GM19455 (cell line): ENCODE results near the gene BCLAF1.
A peak's percentile ranks its signal among the peaks of the same experiment; 100 is the strongest.

Experiments
- ATAC-seq: cut with Tn5 transposase; IDR thresholded peaks from one replicate; pipeline ENCODE4 v1.9.1; 2021; ENCODE audit not compliant: unreplicated experiment

BCLAF1 gene, protein sequence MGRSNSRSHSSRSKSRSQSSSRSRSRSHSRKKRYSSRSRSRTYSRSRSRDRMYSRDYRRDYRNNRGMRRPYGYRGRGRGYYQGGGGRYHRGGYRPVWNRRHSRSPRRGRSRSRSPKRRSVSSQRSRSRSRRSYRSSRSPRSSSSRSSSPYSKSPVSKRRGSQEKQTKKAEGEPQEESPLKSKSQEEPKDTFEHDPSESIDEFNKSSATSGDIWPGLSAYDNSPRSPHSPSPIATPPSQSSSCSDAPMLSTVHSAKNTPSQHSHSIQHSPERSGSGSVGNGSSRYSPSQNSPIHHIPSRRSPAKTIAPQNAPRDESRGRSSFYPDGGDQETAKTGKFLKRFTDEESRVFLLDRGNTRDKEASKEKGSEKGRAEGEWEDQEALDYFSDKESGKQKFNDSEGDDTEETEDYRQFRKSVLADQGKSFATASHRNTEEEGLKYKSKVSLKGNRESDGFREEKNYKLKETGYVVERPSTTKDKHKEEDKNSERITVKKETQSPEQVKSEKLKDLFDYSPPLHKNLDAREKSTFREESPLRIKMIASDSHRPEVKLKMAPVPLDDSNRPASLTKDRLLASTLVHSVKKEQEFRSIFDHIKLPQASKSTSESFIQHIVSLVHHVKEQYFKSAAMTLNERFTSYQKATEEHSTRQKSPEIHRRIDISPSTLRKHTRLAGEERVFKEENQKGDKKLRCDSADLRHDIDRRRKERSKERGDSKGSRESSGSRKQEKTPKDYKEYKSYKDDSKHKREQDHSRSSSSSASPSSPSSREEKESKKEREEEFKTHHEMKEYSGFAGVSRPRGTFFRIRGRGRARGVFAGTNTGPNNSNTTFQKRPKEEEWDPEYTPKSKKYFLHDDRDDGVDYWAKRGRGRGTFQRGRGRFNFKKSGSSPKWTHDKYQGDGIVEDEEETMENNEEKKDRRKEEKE

DNA sequence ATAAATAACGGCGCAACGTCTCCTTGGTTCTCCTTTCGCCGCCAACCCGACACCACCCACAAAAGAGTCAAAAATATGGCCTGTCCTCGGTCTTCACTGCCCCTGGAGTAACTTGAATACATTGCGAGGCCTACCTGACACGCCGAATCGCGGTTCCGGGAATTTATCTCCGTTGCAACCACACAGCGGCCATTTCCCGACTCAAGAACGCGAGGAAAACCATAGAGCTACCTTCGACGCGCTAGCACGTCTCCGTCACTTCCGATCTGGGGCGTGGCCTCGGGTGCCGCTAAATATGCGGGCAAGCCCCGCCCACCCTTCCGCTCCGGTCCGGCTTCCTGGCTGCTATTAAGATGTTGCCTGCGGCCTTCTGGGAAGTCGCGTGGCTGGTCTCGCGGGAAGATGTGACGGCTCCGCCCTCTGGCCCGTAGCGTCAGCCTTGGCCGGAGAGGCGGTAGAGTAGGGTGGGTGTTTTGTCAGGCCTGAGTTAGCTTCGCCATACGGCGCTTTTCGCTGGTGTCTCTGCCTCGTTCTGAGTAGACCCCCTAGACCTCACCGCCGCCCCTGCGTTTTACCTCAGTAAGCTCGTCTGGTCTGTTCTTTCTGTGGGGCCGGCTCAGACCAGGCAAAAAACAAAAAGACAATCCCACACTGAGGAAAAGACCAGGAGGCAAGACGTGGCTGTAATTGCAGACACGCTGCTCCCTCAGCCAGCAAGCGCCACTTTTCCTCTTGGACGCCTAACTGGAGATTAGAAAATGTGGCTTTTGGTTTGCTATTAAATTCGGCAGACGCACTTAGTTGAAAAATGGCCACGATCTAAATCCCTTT is at the start of gene BCLAF1:
Gene BCLAF1, minus strand, starts transcription at position 268 of the 831 bp plus-strand sequence. CDS start 9,980 bp downstream, outside the sequence.
- ATAC-seq, result peak; percentile 93

DNA sequence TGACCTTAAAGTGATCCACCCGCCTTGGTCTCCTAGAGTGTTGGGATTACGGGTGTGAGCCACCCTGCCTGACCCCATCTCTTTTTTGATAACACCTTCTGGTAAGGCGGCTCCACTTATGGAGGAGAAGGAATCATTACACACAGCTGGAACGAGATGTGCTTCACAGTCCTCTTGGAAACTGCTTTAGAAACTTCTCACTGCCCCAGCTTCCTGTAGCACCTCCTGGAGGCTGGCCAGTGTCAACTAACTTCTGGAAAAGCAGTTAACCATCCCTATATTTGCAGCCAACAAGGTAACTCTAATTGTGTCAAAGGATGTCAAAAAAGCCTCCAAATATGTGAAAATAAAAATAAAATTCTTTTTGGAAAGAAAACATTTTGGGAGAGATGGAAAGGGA is 48.8 kb upstream of the BCLAF1 start:
- ATAC-seq, result no peak

DNA sequence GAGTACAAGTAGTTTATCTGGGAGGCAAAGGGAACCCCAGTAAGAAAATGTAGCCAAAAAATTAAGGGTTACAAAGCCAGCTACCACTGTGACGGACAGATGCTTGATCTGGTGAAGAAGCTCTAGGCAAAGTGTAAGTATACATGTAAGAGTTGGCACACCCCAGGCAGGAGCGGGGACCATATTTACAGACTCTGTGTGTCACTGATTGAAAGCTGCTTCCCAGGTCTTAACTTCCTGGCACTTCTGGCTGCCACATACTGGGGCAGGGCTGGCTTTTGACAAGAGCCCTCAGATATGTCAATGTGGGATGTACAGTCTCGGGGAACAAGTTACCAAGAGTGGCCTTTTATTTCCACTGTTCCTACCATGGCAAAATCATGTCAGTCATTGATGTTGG is 48.0 kb upstream of the BCLAF1 start:
- no peak for ATAC-seq

DNA sequence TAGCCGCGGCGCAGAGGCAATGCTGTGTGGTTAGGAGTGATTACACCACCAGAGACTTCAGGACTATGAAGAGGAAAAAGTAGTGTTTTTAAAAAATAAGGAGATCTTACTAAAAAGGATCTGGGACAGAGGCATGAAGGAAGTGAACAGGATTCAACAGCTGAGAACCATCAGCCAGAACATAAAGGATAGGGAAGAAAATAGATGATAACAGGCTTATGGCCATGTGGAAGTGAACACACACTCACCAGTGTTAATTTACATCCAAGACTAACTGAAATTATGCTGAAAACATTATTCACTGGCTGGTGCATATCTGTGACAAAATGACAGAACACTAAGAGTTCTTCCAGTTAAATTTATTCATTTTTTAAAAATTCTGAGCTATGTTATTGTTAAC is 47.5 kb upstream of the BCLAF1 start:
- ATAC-seq, result no peak

DNA sequence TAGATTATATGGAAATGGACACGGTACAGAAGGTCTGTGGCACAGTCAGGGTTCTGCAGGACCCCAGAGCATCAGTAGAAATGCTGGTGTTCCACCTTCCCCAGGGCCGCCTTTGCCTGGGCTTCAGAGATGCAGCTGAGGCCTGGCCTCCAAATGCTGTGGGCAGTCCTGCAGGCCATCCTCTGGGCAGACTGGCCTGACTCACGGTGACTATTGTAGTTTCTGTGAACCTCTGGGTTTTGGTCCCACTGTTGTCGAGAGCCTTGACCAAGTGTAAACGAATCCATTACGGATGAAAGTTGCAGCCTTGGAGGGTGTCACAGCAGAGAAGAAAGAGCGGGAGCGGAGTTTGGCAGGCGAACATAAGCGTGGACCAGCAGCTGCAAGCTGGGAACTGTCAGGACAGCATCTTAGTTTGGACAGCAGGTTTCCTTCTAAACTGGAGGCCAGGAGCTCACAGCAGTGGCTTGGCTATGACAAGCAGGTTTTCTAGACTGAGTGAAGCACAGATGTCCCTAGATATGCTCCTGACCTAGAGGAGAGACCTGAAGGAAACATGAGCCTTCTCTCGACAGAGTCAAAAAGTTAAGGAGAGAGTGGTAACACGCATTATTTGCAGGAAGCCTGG is 46.2 kb upstream of the BCLAF1 start:
- ATAC-seq, result no peak

DNA sequence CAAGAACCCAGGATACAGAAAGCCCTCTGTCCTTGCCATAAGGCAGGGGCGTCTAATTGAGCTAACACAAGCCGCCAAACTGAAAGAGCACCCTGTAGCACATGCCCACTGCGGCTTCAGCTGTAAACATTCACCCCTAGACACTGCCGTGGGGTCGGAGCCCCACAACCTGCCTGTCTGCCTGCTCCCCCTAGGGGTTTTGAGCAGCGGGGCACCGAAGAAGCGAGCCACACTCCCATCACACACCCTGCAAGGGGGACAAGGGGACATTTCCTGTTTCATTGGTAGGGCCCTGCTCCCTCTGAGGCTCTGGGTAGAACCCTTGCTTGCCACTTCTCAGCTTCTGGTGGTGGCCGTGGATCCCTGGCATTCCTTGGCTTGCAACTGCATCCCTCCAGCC is 45.2 kb upstream of the BCLAF1 start:
- ATAC-seq, result no peak

DNA sequence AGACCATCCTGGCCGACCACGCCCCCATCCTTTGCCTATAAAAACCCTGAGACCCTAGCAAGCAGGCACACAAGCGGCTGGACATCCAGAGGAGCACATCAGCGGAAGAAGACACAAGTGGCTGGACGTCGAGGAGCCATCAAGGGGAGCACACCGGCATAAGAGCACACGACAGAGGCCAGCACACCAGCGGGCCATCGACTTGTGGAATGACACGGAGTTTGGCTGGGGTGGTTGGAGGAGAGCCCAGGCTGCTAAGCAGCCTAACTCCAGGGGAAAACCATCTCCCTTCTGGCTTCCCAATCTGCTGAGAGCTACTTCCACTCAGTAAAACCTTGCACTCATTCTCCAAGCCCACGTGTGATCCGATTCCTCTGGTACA is 44.8 kb upstream of the BCLAF1 start:
- ATAC-seq, result no peak

DNA sequence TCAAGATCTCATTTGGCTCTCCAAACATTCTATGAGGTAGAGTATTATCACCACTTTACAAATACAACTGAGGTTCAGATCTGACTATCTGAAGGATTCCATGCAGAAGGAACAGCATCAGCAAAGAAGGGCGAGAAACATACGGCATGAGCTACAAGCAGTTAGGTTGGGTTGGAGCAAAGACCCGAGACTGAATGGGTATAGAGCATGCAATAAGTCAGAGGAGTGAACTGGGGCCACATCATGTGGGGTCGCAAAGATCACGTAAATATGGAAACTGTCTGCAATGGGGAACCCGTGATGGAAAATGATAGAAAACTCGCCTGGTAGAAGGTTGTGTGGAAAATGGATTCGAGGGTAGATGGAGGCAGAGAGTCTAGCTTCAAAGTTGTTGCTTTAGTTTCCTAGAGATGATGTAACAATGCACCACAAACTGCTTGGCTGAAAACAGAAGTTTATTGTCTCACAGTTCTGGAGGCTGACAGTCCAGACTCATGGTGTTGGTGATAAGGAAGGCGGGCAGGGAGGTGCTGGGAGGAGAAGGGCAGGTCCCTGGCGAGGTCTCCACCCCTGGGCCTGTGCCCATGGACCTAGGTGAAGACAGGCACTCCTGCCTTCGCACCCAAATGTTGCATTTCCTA is 44.3 kb upstream of the BCLAF1 start:
- ATAC-seq, result no peak

DNA sequence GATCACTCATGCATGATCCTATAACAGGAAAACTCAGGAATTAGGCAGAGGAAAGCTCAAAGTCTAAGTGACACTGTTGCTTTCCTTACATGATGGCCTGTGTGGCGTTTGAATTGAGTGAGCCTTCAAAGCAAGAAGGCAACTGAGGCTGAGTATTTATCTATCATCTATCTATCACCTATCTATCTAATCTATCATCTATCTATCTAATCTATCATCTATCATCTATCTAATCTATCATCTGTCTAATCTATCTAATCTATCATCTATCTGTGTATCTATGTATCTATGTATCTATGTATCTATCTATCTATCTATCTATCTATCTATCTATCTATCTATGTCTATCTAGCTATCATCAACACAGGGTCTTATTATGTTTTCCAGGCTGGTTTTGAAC is 41.8 kb upstream of the BCLAF1 start:
- ATAC-seq, result no peak

DNA sequence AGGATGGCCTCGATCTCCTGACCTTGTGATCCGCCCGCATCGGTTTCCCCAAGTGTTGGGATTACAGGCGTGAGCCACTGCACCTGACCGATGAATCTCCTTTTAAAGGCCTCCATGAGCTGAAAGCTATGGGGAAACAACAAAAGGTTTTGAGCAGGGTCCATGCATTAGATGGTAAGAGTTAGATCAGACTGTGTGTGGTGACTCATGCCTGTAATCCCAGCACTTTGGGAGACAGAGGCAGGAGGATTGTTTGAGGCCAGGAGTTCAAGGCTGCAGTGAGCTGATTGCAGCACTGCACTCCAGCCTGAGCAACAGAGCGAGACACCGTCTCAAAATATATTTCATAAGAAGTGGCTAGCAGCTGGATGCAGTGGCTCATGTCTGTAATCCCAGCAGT is 41.0 kb upstream of the BCLAF1 start:
- no peak for ATAC-seq

DNA sequence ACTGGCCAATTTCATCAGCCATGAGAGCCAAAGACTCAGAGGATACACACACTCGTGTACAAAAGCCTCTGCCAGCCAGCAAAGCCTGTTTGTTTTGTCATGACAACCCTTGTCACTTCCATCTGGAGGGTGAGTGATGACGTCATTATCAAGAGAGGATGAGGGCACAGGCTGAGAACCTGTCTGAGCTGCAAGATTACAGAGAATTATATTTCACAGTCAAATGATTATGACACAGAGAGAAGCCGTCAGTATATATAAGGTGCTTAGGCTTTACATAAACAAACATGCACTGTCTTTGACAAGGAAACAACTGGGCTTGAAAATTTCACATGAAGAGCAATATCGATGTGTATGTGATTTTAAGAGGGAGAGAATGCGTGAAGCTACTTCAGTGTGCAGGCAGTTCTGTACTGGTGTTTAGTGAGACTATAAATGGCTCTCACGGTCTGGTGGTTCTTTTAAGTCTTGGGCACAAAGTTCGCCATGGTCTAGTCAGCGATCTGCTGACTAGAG is 36.5 kb upstream of the BCLAF1 start:
- no peak for ATAC-seq

DNA sequence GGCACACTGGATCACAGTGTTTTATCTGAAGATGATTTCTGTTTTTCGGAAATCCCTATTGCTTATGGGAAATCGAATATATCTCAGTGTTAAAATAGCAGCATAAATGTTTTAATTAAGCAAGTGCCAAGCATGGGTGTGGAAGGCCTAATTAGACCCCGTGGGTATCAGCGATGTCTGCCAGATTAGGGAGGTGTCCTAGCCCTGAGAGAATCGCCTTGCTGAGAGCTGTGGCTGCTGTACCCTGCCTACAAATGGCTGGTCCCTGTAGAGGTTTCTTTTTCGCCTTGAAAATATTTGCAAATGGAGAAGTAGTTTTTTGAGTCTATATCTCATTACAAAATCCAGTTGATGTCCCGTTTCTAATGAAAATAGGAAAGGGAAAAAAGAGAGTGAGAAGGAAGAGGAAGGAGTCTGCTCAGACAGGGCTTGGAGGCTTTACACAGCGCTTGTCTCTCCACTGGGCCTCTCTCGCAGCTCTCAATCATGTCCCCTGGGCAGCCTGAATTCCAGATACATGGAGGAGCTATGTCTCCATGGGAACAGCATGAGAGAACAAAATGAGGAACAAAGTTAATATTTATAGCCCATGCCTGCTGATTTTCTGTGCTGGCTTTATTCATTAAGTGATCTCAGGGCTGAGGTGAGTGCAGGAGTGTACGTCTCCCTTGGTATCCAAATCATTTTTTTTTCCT is 35.2 kb upstream of the BCLAF1 start:
- ATAC-seq, result no peak

DNA sequence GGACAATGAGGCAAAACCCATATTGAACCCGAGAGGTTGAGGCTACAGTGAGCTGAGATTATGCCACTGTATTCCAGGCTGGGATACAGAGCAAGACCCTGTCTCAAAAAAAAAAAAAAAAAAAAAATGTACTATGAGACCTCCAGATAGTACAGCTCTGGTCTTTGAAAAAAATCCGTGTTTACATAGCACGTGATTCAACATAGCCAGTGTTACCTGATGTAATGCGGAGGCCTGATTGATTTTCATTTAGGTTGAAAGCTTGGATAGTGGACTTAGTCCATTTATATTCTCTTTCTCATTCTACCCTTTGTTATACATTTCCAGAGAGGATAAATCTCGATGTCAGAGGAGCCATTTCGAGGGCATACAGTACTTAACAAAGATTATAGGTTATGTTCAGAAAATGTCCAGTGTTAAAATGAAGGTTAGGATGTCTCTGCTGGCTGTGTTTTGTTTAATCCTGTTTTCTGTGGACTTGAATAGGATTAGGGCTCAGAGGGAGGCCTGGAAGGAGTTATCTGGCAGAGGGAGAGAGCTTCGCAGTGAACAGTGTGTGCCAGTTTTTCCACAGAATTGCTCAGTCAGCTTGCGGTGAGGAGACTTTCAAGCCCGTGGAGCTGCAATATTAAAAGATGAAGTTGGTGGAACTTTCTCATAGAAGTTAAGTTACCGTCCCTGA is 33.9 kb upstream of the BCLAF1 start:
- ATAC-seq, result no peak

DNA sequence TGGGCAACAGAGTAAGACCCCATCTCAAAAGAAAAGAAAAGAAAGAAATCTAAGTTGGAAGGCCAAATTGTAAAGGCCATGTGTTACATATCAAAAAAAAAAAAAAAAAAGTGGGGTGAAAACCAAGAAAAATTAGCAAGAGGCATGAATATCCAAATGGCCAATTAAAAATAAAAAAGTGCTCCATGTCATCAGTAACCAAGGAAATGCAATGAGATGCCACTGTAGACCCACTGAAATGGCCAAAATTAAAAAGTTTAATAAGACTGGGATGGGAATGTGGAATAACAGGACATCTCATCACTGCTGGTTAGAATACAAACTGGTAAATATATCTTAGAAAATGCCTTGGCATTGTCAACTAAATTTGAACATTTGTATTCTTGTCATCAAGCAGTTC is 30.1 kb upstream of the BCLAF1 start:
- ATAC-seq, result no peak

DNA sequence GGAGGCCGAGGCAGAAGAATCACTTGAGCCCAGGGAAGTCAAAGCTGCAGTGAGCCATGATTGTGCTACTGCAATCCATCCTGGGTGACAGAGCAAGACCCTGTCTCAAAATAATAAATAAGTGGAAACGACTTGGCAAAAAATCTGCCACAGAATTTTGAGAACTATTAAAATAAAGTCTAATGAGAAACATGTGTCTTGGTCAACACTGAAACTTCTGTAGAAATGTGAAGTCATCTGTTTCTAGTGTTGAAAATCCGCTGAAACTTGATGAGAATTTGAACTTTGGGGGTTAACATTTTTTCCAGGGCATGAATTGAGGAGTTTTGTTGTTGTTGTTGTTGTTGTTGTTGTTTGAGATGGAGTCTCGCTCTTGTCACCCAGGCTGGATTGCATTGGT is 29.0 kb upstream of the BCLAF1 start:
- no peak for ATAC-seq

DNA sequence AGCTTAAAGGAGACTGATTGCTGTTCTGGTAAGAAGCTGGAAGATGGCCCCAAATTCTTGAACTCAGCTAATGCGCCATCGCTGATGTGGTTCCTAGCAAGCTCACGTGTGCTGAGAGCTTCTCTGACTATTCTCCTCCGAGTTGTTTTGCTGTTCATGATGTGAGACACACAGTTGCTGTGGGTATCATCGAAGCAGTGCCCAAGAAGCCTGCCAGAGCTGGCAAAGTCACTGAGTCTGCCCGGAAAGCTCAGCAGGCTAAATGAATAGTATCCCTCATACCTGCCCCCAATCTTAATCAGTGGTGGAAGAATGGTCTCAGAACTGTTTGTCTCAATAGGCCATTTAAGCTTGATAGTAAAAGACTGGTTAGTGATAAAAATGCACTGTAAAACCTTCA is 28.3 kb upstream of the BCLAF1 start:
- ATAC-seq, result no peak

DNA sequence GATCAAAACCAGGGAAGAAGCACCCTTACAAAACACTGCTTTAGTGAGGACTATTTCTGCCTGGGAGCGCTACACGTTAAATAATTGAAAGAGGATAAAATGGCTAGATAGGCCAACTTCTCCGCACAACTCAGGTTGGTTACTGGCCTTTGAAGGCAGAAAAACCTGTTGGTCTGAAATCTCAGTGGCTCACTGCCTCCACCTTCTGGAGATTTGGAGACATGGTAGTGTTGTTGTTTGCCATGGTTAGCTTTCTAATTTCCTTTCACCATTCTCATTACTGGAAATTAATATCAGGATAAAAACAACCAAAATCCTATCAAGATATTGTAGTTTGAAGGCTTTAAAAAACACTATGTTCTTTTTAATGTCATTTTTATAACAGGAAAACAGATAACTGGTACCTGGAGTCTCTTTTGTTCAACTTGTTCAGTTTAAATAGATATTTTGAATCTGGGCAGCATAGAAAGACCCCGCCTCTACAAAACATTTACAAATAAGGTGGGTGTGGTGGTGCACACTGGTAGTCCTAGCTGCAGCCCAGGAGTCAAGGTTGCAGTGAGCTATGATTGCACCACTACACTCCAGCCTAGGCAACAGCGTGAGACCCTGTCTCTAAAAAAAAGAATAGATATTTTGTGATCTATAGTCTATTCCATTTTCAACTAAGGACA is 27.5 kb upstream of the BCLAF1 start:
- peak; percentile 92 for ATAC-seq

DNA sequence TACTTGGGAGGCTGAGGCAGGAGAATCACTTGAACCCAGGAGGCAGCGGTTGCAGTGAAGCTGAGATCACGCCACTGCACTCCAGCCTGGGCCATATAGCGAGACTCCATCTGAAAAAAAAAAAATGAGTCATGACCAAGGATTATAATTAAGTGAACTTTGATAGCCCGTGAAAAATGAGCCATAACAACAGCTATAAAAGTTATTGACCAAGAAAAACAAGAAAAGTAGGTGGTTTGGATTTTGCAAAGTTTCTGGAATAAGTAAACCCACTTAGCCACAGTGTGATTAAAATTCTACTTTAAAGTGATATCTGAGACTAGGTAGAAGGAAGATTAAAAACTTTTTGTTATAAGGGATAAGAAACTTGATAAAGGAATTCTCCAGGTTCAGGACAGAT is 25.9 kb upstream of the BCLAF1 start:
- ATAC-seq, result no peak
